EH (cell line): ENCODE measurements around the gene GMPS.
"Not testable (repeated sequence)": the region's sequence is repeated elsewhere in the genome, so short reads cannot be mapped to it uniquely, and the experiment has no call there.

Experiments
- DNase-seq: peaks from one replicate; pipeline ENCODE4 v3.0.0-alpha.2; 2015; ENCODE audit warnings: low read depth

Gene GMPS

GRCh38 chr3:155872904-155873646, 2.6 kb downstream of the GMPS start:
- DNase-seq: no peak

GRCh38 chr3:155876037-155876436, 5.6 kb downstream of the GMPS start:
- DNase-seq: no peak

DNA sequence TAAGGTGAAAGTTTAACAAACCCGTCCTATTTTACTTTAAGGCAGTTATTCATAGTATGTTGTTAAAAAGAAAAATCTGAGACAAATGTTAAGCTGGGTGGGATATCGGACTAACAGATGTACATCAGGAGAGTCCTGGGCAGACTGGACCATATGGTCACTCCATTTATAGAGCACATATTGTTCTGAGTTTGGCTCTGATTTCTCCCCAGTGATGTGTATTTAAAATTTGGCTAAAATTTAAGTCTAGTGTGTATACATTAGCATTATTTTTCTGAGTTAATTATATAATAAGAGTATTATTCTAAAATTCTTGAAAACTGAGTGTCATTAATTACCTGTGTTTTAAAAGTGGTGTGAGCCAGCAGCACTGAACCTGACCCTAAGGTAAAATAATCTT, 6.1 kb downstream of the GMPS start:
- DNase-seq: no peak

- DNase-seq: no peak
Observed at GRCh38 chr3:155880286-155880685, 9.8 kb downstream of the GMPS start.

DNA sequence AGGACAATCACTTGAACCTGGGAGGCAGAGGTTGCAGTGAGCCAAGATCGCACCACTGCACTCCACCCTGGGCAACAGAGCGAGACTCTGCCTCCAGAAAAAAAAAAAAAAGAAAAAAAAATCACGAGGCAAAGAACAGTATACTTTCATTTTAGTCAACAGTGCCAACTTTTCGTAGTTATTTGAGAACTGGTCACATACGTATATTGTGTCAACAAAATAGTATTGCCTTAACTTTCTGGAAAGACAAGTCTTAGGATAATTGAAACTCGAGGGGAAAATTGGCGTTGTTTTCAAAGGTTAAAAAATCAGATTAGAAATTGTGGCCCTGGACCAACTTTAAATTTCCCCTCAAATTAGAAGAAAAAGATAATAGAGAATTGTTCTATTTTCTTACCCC, 13.8 kb downstream of the GMPS start:
- DNase-seq: no peak

- DNase-seq: no peak
Observed at GRCh38 chr3:155885292-155885691, 14.8 kb downstream of the GMPS start.

DNA sequence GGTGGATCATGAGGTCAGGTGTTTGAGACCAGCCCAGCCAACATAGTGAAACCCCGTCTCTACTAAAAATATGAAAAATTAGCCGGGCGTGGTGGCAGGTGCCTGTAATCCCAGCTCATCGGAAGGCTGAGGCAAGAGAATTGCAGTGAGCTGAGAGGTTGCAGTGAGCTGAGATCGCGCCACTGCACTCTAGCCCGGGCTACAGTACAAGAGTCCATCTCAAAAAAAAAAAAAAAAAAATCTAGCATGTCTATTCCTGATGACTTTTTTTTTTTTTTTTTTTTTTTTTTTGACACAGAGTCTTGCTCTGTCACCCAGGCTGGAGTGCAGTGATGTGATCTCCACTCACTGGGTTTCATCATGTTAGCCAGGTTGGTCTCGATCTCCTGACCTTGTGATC, 15.9 kb downstream of the GMPS start:
- DNase-seq: not testable (repeated sequence)

DNA sequence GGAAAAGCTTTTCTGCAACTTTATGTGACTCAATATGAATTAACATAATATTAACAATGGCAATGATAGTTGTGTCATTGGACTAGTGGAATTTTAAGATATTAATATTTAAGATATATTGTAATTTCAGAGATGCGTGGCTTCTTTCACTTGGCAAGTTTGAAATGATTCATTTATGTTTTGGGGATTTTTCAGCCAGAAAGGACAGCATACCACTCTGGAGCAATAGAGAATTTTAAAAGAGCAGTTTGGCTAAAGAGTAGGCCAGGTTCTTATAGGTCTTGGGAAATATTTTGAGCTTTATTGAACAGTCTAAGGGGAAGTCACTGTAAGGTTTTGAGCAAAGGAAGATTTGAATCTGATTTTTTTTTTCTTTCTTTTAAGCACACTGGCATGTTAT, 16.5 kb downstream of the GMPS start:
- DNase-seq: no peak

GRCh38 chr3:155889212-155889611, 18.8 kb downstream of the GMPS start:
- DNase-seq: no peak

GRCh38 chr3:155889952-155890351, 19.5 kb downstream of the GMPS start:
- DNase-seq: no peak

DNA sequence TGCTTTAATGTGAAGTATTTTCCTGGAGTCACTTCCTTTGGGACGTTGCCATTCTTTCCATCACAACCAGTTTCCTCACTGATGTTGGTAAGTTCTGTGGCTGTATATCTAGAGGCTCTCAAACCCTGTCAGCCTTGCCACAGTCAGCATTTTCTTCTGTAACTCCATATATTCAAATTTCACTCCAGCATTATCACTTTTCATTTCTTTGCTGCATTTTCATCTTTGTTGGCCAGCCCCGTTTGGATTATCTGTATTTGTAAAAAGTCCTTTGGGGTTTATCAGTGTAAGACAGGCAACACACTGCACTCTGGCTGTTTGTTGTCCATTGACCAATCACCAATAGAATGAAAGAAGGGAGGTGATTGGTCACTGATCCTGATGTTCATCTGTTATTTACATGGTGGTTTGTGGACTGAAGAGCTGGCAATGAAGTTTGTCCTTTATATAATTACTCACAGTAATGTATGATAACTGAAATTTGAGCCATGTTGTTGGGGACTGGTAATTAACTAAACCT, 20.3 kb downstream of the GMPS start:
- DNase-seq: peak; percentile 58

DNA sequence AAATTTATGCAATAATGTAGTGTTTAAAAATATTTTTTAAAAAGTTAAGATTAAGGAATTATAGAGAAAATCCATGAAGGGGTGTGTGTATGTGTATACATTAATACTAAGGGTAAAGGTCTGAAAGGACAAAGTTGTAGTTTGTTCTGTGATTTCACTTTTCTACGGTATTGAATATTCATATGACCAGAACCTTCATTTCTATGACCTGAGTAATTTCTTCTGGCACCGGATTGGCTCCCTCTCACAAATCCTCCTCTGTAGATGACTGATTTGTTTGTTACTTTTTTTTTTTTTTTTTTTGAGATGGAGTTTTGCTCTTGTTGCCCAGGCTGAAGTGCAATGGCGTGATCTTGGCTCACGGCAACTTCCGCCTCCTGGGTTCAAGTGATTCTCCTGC, 20.9 kb downstream of the GMPS start:
- peak; percentile 10 for DNase-seq

- no peak for DNase-seq
Observed at GRCh38 chr3:155895379-155895900, 25.0 kb downstream of the GMPS start.

GRCh38 chr3:155906900-155907299, 36.5 kb downstream of the GMPS start:
- DNase-seq: no peak

DNA sequence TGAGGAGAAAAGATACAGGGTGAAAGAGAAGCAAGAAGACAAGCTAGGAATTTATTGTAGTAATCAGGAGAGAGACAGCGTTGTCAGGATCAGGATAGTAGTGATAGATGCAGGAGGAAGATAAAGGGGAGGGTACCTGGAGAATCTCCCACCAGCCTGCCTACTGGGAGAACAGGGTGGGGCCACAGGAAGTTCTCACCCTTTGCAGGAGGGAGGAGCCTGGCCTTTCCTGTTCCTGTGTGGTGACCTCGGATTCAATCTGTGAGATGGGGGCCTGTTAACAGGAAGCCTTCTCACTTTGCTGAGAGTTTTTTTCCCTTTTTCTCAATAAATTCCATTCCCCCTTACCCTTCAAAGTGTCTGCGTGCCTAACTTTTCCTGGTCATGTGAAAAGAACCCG, 37.6 kb downstream of the GMPS start:
- no peak for DNase-seq

- no peak for DNase-seq
Observed at GRCh38 chr3:155908605-155909004, 38.2 kb downstream of the GMPS start.

- DNase-seq: no peak
Observed at GRCh38 chr3:155912090-155912489, 41.6 kb downstream of the GMPS start.

GRCh38 chr3:155912579-155913190, 42.2 kb downstream of the GMPS start:
- DNase-seq: peak; percentile 59

GRCh38 chr3:155917781-155918180, 47.3 kb downstream of the GMPS start:
- no peak for DNase-seq

DNA sequence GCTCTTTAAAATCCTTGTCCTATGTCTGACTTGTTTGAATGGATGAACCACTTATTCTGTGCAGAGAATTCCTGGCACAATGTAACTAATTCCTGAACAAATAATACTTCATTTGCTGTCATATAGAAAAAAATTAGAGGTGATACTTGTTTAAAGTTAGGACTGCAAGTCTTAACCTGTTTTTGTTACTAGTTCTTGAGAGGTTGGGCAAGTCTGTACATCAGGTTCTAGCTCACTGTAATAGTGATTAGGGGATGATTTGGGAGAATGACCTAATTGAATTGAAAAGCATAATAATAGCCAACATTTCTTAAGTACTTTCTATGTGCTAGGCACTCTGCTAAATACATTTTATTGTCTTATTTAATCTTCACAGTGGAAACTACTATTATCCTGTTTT, 49.3 kb downstream of the GMPS start:
- DNase-seq: no peak

DNA sequence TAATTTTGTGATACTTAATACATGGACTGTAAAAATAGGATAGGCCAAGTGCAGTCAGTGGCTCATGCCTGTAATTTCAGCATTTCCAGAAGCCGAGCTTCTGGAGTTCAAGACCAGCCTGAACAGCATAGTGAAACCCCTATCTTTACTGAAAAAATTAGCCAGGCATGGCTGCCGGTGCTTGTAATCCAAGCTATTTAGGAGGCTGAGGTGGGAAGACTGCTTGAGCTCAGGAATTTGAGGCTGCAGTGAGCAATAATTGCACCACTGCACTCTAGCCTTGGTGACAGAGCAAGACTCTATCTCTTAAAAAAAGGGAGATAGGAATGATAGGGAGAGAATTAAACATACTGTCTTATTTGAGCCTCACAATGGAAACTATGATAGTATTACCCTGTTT, 51.0 kb downstream of the GMPS start:
- DNase-seq: no peak

DNA sequence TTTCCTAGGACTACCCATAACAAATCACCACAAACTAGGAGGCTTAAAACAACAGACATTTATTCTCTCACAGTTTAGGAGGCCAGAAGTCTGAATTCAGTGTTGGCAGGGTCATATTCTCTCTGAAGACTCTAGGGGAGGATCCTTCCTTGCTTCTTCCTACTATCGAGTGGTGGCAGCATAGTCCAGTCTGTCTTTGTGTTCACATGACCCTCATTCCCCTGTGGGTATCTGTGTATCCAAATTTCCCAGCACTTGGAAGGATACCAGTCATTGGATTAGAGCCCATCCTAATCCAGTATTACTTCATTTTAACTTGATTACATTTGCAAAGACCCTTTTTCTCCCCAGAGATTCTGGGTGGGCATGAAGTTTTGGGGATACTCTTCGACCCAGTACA, 63.8 kb downstream of the GMPS start:
- peak; percentile 15 for DNase-seq

DNA sequence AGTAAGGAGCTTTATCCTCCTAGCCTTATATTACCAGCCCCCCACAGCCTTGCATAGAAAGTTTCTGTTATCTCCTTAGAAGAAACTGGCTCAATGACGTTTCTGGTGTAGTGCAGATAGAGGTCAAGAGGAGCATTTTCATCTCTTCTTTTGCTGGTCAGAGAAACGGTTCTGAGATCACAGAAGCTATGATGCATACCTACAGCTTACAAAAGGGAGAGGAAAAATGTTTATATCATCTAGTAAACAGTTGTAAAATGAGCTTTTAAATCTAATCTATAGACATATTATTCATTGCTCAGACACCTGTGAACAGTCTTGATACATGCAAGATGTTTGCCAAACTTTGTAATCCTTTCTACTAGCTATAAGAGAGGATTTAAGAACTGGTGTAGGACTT, 68.0 kb downstream of the GMPS start:
- no peak for DNase-seq

DNA sequence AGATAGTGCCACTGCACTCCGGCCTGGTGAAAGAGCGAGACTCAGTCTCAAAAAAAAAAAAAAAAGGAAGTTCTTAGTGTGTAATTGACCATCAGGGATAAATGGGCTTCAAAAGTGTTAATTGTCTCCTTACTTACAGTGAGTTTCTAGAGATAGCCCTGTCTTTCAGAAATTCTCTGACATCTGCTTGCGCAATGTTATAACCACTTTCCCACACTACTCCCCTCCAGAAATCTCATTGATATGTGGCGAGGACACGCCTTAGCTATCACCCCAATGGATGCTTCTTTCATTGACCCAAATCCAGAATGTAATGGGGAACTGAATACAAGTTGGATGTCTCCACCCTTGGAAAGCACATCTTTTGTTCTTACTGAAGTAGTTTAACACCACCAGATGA, 70.9 kb downstream of the GMPS start:
- no peak for DNase-seq
